ENCODE results near the gene PCNX3.

PCNX3 gene

DNA sequence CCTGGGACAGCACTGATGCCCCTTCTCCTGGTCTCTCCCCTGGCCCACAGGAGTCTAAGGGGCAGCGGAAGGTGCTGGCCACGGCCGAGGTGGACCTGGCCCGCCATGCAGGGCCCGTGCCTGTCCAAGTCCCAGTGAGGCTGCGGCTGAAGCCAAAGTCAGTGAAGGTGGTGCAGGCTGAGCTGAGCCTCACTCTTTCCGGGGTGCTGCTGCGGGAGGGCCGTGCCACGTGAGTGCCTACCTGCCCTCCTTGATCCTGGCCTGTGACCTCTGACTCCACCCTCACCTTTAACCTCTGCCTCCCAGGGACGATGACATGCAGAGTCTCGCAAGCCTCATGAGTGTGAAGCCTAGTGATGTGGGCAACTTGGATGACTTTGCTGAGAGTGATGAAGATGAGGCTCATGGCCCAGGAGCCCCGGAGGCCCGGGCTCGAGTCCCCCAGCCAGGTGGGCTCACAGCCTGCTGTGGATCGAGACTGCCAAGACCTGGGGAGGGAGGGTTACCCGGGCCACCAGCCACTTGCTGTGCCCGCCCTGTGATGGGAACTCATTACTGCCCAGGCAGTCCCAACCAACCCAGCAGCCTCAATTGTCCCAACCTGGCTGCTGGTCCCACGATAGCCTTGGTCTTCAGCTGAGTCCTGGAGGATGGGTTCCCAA lies 35.4 kb upstream of the PCNX3 start:
- no peak for DNase-seq (ENCODE audit: low spot score)

- DNase-seq (ENCODE audit: low spot score), result no peak
These were observed 34.8 kb upstream of the PCNX3 start for GRCh38 chr11:65580756-65581155.

DNA sequence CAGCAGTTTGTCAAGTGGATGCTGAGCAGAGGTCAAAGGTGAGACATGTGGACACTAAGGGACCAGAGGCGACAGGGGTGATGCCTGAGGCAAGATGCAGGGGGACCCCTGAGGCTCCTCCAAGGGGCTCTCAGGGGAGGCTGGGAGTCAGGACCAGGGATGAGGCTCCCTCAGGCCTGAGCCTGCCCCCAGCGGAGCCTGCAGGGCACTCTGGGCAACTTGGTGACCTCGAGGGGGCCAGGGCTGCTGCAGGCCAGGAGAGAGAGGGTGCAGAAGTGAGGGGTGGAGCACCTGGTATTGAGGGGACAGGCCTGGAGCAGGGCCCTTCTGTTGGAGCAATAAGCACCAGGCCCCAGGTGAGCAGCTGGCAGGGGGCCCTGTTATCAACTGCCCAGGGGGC lies 33.6 kb upstream of the PCNX3 start:
- no peak for DNase-seq (ENCODE audit: low spot score)

- no peak for DNase-seq (ENCODE audit: low spot score)
These were observed 32.0 kb upstream of the PCNX3 start for GRCh38 chr11:65583589-65583988.

DNA sequence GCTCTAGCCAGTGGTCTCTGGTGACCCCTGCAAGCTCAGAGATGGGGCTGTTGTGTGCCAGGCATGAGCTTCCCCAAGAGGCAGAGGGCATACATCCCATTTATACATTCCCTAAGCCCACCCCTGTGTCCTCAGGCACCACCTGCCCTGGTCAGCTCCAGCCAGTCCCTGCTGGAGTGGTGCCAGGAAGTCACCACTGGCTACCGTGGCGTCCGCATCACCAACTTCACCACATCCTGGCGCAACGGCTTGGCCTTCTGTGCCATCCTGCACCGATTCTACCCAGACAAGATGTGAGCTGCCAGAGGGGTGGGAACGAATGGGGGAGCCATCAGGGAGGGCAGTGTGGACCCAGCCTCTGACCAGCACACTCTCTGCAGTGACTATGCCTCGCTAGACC lies 31.5 kb upstream of the PCNX3 start:
- DNase-seq (ENCODE audit: low spot score), result no peak

DNA sequence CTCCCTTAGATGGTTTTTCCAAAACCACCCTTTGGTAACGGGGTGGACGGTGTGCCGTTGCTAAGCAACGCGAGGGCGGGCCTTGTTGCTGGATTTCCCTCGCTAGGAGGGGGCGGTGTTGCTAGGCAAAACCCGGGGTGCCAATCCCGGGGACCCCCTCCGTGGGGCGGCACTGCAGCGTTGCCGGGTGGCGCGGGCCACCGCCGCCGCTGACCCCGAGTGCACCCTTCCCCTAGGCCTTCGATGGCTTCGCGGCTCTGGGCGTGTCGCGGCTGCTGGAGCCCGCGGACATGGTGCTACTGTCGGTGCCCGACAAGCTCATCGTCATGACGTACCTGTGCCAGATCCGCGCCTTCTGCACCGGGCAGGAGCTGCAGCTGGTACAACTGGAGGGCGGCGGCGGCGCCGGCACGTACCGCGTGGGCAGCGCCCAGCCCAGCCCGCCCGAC lies 30.8 kb upstream of the PCNX3 start:
- DNase-seq (ENCODE audit: low spot score), result no peak

GRCh38 chr11:65585396-65586246 lies 30.0 kb upstream of the PCNX3 start:
- no peak for DNase-seq (ENCODE audit: low spot score)

GRCh38 chr11:65586247-65586630 lies 29.3 kb upstream of the PCNX3 start:
- no peak for DNase-seq (ENCODE audit: low spot score)

DNA sequence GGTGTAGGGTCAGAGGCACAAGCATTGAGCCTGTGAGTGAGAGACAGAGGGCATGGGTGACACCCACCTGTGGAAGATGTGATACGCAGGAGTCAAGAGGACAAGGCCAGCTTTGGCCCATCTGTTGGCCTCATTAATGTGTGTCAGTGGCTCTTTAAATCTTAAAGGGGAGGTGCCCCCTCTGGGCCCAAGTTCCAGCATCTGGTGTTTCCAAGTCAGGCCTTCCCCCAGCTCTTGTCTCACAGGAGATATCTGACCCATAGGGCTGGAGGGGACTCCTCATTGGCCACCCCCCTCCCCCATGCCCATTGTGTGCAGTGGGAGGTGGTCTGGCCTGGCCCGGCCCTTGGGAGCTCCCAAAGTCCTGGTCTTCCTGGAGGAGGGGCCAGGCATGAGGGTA lies 28.9 kb upstream of the PCNX3 start:
- DNase-seq (ENCODE audit: low spot score), result no peak

- DNase-seq (ENCODE audit: low spot score), result peak; percentile 86
These were observed 27.1 kb upstream of the PCNX3 start for GRCh38 chr11:65588199-65589054.

- DNase-seq (ENCODE audit: low spot score), result peak; percentile 35
These were observed 25.9 kb upstream of the PCNX3 start for GRCh38 chr11:65589444-65590239.

DNA sequence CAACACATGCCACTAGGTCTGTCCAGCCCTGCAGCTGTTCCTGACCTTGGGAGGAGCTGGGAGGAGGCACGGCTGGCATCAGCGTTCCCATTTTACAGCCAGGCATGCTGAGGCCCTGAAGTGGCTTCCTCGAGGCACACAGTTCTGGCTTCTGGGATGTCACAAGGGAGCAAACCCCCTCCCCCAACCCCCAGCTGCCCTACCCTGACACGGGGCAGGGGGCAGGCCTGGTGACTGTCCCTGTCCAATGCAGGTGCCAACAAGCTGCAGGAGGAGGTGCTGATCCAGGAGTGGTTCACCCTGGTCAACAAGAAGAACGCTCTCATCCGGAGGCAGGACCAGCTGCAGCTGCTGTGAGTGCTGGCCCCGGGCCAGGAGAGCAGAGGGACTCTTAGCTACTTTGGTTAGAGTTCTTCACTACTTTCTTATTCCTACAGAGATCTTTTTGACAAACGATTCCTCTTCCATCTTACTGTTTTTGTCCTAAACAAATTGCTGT lies 25.3 kb upstream of the PCNX3 start:
- DNase-seq (ENCODE audit: low spot score), result no peak

GRCh38 chr11:65591939-65592857 lies 23.4 kb upstream of the PCNX3 start:
- no peak for DNase-seq (ENCODE audit: low spot score)

- no peak for DNase-seq (ENCODE audit: low spot score)
These were observed 22.6 kb upstream of the PCNX3 start for GRCh38 chr11:65592858-65593517.

DNA sequence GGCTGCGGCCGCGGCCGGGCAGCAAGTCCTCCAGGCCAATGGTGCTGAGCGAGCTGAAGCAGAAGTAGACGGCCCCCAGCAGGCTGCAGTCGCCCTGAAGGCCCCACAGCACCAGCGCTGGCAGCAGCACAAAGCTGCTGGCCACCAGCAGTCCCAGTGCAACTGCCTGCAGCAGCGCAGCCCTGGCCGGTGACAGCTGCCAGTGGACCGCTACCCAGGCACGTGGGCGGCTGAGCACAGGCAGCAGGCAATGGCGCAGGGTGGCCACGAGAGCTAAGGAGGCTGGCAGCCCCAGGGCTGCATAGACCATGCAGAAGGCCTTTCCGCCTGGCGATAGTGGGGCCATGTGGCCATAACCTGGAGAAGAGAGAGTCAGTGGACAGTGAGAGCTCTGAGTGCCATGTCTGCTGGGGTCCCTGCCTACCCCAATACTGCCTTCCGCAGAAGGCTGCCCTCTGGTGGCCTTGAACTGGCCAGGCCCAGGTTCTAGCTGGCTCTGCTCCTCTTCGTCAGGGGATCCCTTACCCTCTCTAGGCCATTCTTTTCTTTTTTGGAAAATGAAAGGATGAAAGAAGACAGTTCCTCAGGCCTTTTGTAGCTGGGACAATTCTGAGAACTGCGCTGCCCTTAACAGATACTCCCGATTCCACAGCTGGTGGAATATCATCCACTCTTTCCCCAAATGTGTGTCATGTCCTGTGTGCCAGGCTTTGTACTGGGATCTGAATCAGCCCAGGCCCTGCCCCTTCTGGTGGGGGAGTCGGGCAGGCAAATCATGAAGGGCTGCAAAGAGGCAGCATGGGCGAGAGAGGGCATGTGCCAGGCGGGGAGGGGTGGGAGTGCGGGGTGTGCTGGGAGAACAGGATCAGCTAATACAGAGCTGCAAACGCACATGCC lies 21.8 kb upstream of the PCNX3 start:
- DNase-seq (ENCODE audit: low spot score), result peak; percentile 48

DNA sequence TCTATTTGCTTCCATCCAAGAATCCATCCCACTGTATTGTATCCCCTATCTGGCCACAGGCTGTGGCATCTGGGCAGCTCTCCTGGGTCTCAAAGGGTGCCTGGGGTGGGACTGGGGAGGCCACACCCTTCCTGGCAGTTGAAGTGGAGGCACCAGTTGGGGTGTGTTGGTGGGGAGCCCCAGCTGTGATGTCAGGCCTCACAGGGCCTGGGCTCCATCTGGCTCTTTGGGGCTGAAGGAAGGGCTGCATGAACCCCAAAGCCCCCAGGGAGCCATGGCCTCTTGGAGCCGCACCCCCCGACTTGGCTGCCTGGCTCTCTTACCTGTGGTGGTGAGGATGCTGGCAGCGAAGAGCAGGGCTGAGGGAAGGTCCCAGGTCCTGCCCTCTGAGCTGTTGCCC lies 20.4 kb upstream of the PCNX3 start:
- DNase-seq (ENCODE audit: low spot score), result no peak

DNA sequence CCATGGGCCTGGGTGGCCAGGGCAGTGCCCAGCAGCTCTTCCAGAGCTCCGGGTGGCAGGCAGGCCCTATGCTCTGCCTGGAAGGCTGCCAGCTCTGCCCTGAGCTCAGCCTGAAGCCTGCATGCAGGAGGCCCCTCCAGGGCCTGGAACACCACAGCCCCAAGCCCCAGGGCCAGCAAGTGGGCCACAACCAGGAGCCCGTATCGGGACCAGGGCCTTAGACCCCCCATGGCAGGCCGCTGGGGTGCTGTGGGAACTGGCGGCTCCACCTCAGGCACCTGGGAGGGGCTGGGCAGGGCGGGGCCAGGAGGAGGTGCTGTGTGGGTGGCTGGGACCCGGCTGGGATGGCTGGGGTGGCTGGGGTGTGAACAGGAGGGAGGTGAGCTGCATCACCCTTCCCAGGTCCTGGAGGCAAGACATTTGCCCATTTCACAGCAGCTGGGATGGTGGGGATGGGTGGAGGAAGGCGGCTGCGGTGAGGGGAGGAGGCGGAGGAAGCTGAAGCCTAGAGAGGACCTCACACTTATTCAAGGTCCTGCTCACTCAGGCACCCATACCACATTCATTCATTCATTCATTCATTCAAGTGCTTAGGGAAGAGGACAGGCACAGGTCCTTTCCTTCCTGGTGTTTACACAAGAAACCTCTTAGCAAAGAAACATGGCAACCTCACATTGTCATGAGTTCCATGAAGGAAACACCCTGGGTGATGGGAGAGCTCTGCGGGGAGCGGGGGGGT lies 19.9 kb upstream of the PCNX3 start, which contains the start of gene KCNK7:
KCNK7 (minus strand) TSS at position 258 of the 739 bp plus-strand sequence; CDS start at position 230, 28 bp downstream.
- no peak for DNase-seq (ENCODE audit: low spot score)

DNA sequence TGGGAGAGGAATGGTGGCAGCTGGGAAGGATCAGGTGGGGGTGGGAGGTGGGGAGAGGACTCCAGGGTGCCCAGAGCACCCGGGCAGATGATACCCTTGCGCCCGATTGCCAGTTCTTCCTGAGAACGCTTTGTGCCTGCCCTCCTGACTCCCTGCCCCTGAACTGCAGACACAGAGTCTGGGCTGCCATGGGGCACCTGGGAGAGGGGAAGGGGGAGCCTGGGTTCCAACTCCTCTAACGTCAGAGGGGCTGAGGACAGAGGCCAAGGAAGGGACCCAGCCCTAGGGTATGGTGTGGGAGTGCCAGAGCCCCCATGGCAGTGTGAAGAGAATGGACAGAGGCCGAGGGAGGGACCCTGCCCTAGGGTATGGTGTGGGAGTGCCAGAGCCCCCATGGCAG lies 19.1 kb upstream of the PCNX3 start:
- no peak for DNase-seq (ENCODE audit: low spot score)
